Uterus (tissue), 4 donors: ENCODE data around the gene LYPD6B. TPM values are rescaled to one million over a fixed set of nuclear protein-coding genes. Genes with fewer than 3 reads are reported as not detected.

Experiments used
- DNase-seq, 2 donors: peaks; one replicate each; pipeline ENCODE4 v3.0.0-alpha.2; 2019 to 2020
- H3K27ac ChIP-seq, 2 donors: fragments of 200-600 bp; sonication (generic); 1 replicate in 1 of 2; 2 replicates in 1 of 2; pipeline ENCODE4 v1.5.1; 2016 to 2018
- H3K27me3 ChIP-seq, 2 donors: fragments of 200-600 bp; sonication (generic); one replicate each; pipeline ENCODE4 v1.5.1; 2018 to 2019; ENCODE audit warnings: control low read depth in 1 of 2
- H3K36me3 ChIP-seq, 2 donors: fragments of 200-600 bp; sonication (generic); one replicate each; pipeline ENCODE4 v1.5.1; 2019; ENCODE audit warnings: control low read depth in 1 of 2
- H3K4me1 ChIP-seq, 2 donors: fragments of 200-600 bp; sonication (generic); one replicate each; pipeline ENCODE4 v1.5.1; 2018 to 2019; ENCODE audit warnings: control low read depth in 1 of 2
- H3K4me3 ChIP-seq, 2 donors: fragments of 200-600 bp; sonication (generic); 1 replicate in 1 of 2; 2 replicates in 1 of 2; pipeline ENCODE4 v1.5.1; 2018 to 2019; ENCODE audit warnings: mild to moderate bottlenecking in 1 of 2
- H3K9me3 ChIP-seq, 2 donors: fragments of 200-600 bp; sonication (generic); one replicate each; pipeline ENCODE4 v1.5.1; 2019; ENCODE audit warnings: control low read depth in 1 of 2
- CTCF ChIP-seq, 4 experiments: fragments of 200-600 bp in 2 of 4; fragments of 450-650 bp in 2 of 4; sonication (generic) in 2 of 4; IDR thresholded peaks; one replicate each; pipeline ENCODE4 v1.5.1; 2016 to 2019; ENCODE audit warnings: antibody characterized with exemption in 4 of 4, mild to moderate bottlenecking in 2 of 4, moderate library complexity in 1 of 4
- POLR2A ChIP-seq, 2 donors: fragments of 450-650 bp; IDR thresholded peaks; one replicate each; pipeline ENCODE4 v1.6.1; 2016; ENCODE audit warnings: antibody characterized with exemption in 2 of 2, mild to moderate bottlenecking in 1 of 2, moderate library complexity in 1 of 2
- intact Hi-C: fragments of 100-400 bp; cut with DNase I; formaldehyde crosslinking; loops from one replicate; pipeline ENCODE4 v1.15.1; 2023; ENCODE audit warnings: low total_unique reads
- total RNA-seq, 4 donors: library from RNA; depleted of rRNA in 3 of 4; stranded (reverse); fragments of >200 nt in 3 of 4; gene quantifications; one replicate each; pipeline versions ENCODE4 v1.1.0 to v1.2.4, GENCODE V29; 2014 to 2023
- donor health status: DM: yes; HTN: yes; CAD: no.

LYPD6B gene
- total RNA-seq, 4 donors from 2014 or later: 0.27 to 9.8 TPM; not detected in 2

- DNase-seq: no peak
- no peaks in the 10 kb centered on the region for H3K9me3 ChIP-seq
- no peaks in the 10 kb centered on the region for H3K36me3 ChIP-seq
- H3K4me3 ChIP-seq: no peak overlapping the region
- TF ChIP-seq POLR2A (IDR thresholded peaks at IDR 0.05) (no peak), CTCF (IDR thresholded peaks at IDR 0.05) (no peak)
- no peaks in the 10 kb centered on the region for H3K27me3 ChIP-seq
- intact Hi-C loops: no loop called here
- no peak overlapping the region for H3K27ac ChIP-seq
- H3K4me1 ChIP-seq: no peaks in the 10 kb centered on the region
Observed at GRCh38 chr2:149059822-149060221, 21.3 kb downstream of the LYPD6B start.

GRCh38 chr2:149061133-149061745 lies 22.7 kb downstream of the LYPD6B start:
- intact Hi-C loops: no loop called here
- H3K4me1 ChIP-seq: no peaks in the 10 kb centered on the region
- no peak overlapping the region for H3K4me3 ChIP-seq
- no peaks in the 10 kb centered on the region for H3K36me3 ChIP-seq
- TF ChIP-seq POLR2A (IDR thresholded peaks at IDR 0.05) (no peak), CTCF (IDR thresholded peaks at IDR 0.05) (no peak)
- H3K27me3 ChIP-seq: no peaks in the 10 kb centered on the region
- H3K27ac ChIP-seq: no peak overlapping the region
- DNase-seq: no peak
- no peaks in the 10 kb centered on the region for H3K9me3 ChIP-seq

GRCh38 chr2:149062531-149062930 lies 24.0 kb downstream of the LYPD6B start:
- Histone ChIP-seq H3K9me3 (no peaks in the 10 kb centered on the region), H3K27me3 (no peaks in the 10 kb centered on the region), H3K36me3 (no peaks in the 10 kb centered on the region), H3K4me3 (no peak overlapping the region), H3K4me1 (no peaks in the 10 kb centered on the region), H3K27ac (no peak overlapping the region)
- intact Hi-C loops: no loop called here
- no peak for DNase-seq
- TF ChIP-seq POLR2A (IDR thresholded peaks at IDR 0.05) (no peak), CTCF (IDR thresholded peaks at IDR 0.05) (no peak)

GRCh38 chr2:149063177-149063576 lies 24.7 kb downstream of the LYPD6B start:
- Histone ChIP-seq H3K27ac (no peak overlapping the region), H3K9me3 (no peaks in the 10 kb centered on the region), H3K4me1 (no peaks in the 10 kb centered on the region), H3K36me3 (no peaks in the 10 kb centered on the region), H3K4me3 (no peak overlapping the region), H3K27me3 (no peaks in the 10 kb centered on the region)
- no peak for DNase-seq
- intact Hi-C loops: no loop called here
- TF ChIP-seq CTCF (IDR thresholded peaks at IDR 0.05) (no peak), POLR2A (IDR thresholded peaks at IDR 0.05) (no peak)

- no peak overlapping the region for H3K4me3 ChIP-seq
- TF ChIP-seq CTCF (IDR thresholded peaks at IDR 0.05) (no peak), POLR2A (IDR thresholded peaks at IDR 0.05) (no peak)
- no peaks in the 10 kb centered on the region for H3K27me3 ChIP-seq
- intact Hi-C loops: no loop called here
- no peak for DNase-seq
- no peaks in the 10 kb centered on the region for H3K9me3 ChIP-seq
- H3K27ac ChIP-seq: no peak overlapping the region
- no peaks in the 10 kb centered on the region for H3K36me3 ChIP-seq
- no peaks in the 10 kb centered on the region for H3K4me1 ChIP-seq
Observed at GRCh38 chr2:149064365-149064841, 25.9 kb downstream of the LYPD6B start.
